CD14-positive monocyte (primary cell): ENCODE results near the gene CELF5. TPM values are rescaled to one million over a fixed set of nuclear protein-coding genes. Genes with fewer than 3 reads are reported as not detected.

ENCODE experiments used
- DNase-seq, 3 donors: peaks; one replicate each; pipeline ENCODE4 v3.0.0-alpha.2; 2011 to 2022
- H2AFZ ChIP-seq: 2 replicates; pipeline ENCODE4 v1.6.0; 2012; ENCODE audit warnings: mild to moderate bottlenecking, low read depth, low read length, inconsistent platforms; ENCODE audit not compliant: insufficient read depth, poor library complexity, severe bottlenecking
- H3K27ac ChIP-seq, 2 donors: 1 replicate in 1 of 2; 2 replicates in 1 of 2; pipeline ENCODE4 v1.5.1; 2012 to 2013; ENCODE audit warnings: low read length in 2 of 2, control low read depth in 1 of 2, inconsistent platforms in 1 of 2, low read depth in 1 of 2, mild to moderate bottlenecking in 1 of 2
- H3K27me3 ChIP-seq, 2 donors: one replicate each; pipeline versions ENCODE4 v1.6.0 to v1.6.1; 2011 to 2013; ENCODE audit warnings: low read length in 2 of 2; ENCODE audit not compliant: control insufficient read depth in 2 of 2, insufficient read depth in 2 of 2
- H3K36me3 ChIP-seq, 2 donors: replicated peaks in 1 of 2; 1 replicate in 1 of 2; 2 replicates in 1 of 2; pipeline versions ENCODE4 v1.5.1 to v1.6.1; 2012 to 2013; ENCODE audit warnings: low read length in 2 of 2, control low read depth in 1 of 2, inconsistent platforms in 1 of 2, mild to moderate bottlenecking in 1 of 2; ENCODE audit not compliant: insufficient read depth in 2 of 2, control insufficient read depth in 1 of 2
- H3K4me1 ChIP-seq, 2 donors: 1 replicate in 1 of 2; 2 replicates in 1 of 2; pipeline versions ENCODE4 v1.5.1 to v1.6.1; 2012 to 2013; ENCODE audit warnings: low read length in 2 of 2, control low read depth in 1 of 2, inconsistent platforms in 1 of 2, mild to moderate bottlenecking in 1 of 2, moderate library complexity in 1 of 2; ENCODE audit not compliant: insufficient read depth in 2 of 2, control insufficient read depth in 1 of 2
- H3K4me2 ChIP-seq: replicated peaks from 2 replicates; pipeline ENCODE3; 2012; ENCODE audit warnings: low read length, moderate library complexity, mild to moderate bottlenecking; ENCODE audit not compliant: poor library complexity, severe bottlenecking; ENCODE audit errors: extremely low read depth
- H3K4me3 ChIP-seq, 3 experiments: fragments of 200-600 bp in 1 of 3; sonication (generic) in 1 of 3; replicated peaks in 1 of 3; 1 replicate in 2 of 3; 2 replicates in 1 of 3; pipeline ENCODE4 v1.5.1; 2011 to 2013; ENCODE audit warnings: low read length in 3 of 3, mild to moderate bottlenecking in 3 of 3, control low read depth in 2 of 3, low read depth in 2 of 3, inconsistent platforms in 1 of 3, moderate library complexity in 1 of 3
- H3K79me2 ChIP-seq: 2 replicates; pipeline ENCODE4 v1.6.0; 2012; ENCODE audit warnings: mild to moderate bottlenecking, control low read depth, inconsistent platforms, low read length, moderate library complexity; ENCODE audit not compliant: insufficient read depth
- H3K9ac ChIP-seq: 2 replicates; pipeline ENCODE4 v1.6.0; 2017; ENCODE audit warnings: low read length, mild to moderate bottlenecking; ENCODE audit not compliant: insufficient read depth, poor library complexity, severe bottlenecking
- H3K9me3 ChIP-seq, 2 donors: replicated peaks in 1 of 2; 1 replicate in 1 of 2; 2 replicates in 1 of 2; pipeline versions ENCODE4 v1.5.1 to v1.6.1; 2012 to 2013; ENCODE audit warnings: low read length in 2 of 2, control low read depth in 1 of 2; ENCODE audit not compliant: control insufficient read depth in 1 of 2, insufficient read depth in 1 of 2
- H4K20me1 ChIP-seq: 2 replicates; pipeline ENCODE4 v1.6.0; 2012; ENCODE audit warnings: mild to moderate bottlenecking, low read length, control low read depth, moderate library complexity; ENCODE audit not compliant: insufficient read depth
- H3K27ac Mint-ChIP-seq, 7 donors: one replicate each; pipeline ENCODE4 v1.8.0; 2020; ENCODE audit warnings: mild to moderate bottlenecking in 7 of 7, mixed read lengths in 7 of 7, moderate library complexity in 6 of 7, inconsistent platforms in 2 of 7
- H3K27me3 Mint-ChIP-seq, 3 donors: one replicate each; pipeline ENCODE4 v1.8.0; 2021 to 2022; ENCODE audit warnings: low read depth in 3 of 3, mild to moderate bottlenecking in 3 of 3, mixed read lengths in 3 of 3, moderate library complexity in 3 of 3, inconsistent platforms in 1 of 3
- H3K36me3 Mint-ChIP-seq, 2 donors: one replicate each; pipeline ENCODE4 v1.8.0; 2020; ENCODE audit warnings: mixed read lengths in 2 of 2, inconsistent platforms in 1 of 2, mild to moderate bottlenecking in 1 of 2
- H3K4me1 Mint-ChIP-seq: one replicate; pipeline ENCODE4 v1.8.0; 2020; ENCODE audit warnings: mild to moderate bottlenecking, mixed read lengths
- H3K4me3 Mint-ChIP-seq, 2 donors: one replicate each; pipeline ENCODE4 v1.8.0; 2020; ENCODE audit warnings: mild to moderate bottlenecking in 2 of 2, mixed read lengths in 2 of 2, moderate library complexity in 1 of 2
- H3K9me3 Mint-ChIP-seq, 7 donors: one replicate each; pipeline ENCODE4 v1.8.0; 2020 to 2022; ENCODE audit warnings: mixed read lengths in 7 of 7, mild to moderate bottlenecking in 6 of 7, moderate library complexity in 6 of 7, inconsistent platforms in 2 of 7
- CTCF ChIP-seq: fragments of 200-600 bp; IDR thresholded peaks from one replicate; pipeline ENCODE4 v1.8.0; 2022; ENCODE audit warnings: antibody characterized with exemption, mild to moderate bottlenecking
- WGBS: methylation state at CpG from one replicate; pipeline ENCODE4 v1.1.5; 2013; ENCODE audit warnings: missing lambda C conversion rate; ENCODE audit not compliant: insufficient coverage; 5-methylcytosine and 5-hydroxymethylcytosine counted together
- intact Hi-C, 2 donors: fragments of 100-400 bp; cut with micrococcal nuclease; formaldehyde crosslinking; loops; one replicate each; pipeline versions ENCODE4 v1.15.0 to v1.15.1; 2023
- polyA plus RNA-seq, 3 donors: library from polyadenylated mRNA; depleted of rRNA in 1 of 3; unstranded in 2 of 3; stranded (reverse) in 1 of 3; fragments of 300-500 nt in 2 of 3; fragments of >200 nt in 1 of 3; fragmentation: Illumina TruSeq in 2 of 3; gene quantifications; 1 replicate in 2 of 3; 2 replicates in 1 of 3; pipeline ENCODE4 v1.2.3, GENCODE V29; 2012 to 2021

The CELF5 gene
- polyA plus RNA-seq, 3 donors, result not detected

- Histone ChIP-seq H3K4me3 (no peak overlapping the region), H3K4me2 (no peak overlapping the region), H4K20me1 (no peaks in the 10 kb centered on the region), H3K27me3 (no peaks in the 10 kb centered on the region), H3K79me2 (no peaks in the 10 kb centered on the region), H3K9me3 (peaks cover 15 to 22% of the 10 kb centered on the region in 2 donors), H3K4me1 (no peaks in the 10 kb centered on the region), H3K27ac (no peak overlapping the region), H3K9ac (no peak overlapping the region), H2AFZ (no peak overlapping the region), H3K36me3 (no peaks in the 10 kb centered on the region)
- no peak for DNase-seq
- peaks cover 8 to 11% (median 8%) of the 10 kb centered on the region in 3 donors for H3K27me3 Mint-ChIP-seq
- H3K9me3 Mint-ChIP-seq, result peaks cover 13 to 27% (median 19%) of the 10 kb centered on the region in 7 donors
- H3K27ac Mint-ChIP-seq, result no peak overlapping the region
- 64% methylated on average over 2 of the region's 3 CpGs for WGBS
- no peaks in the 10 kb centered on the region for H3K36me3 Mint-ChIP-seq
- intact Hi-C loops, result no loop called here
- no peak overlapping the region for H3K4me3 Mint-ChIP-seq
- no peak for TF ChIP-seq CTCF
- H3K4me1 Mint-ChIP-seq, result no peaks in the 10 kb centered on the region
These were observed 78.3 kb downstream of the CELF5 start for GRCh38 chr19:3302755-3303154.

GRCh38 chr19:3304871-3305423 lies 80.5 kb downstream of the CELF5 start:
- Mint-ChIP-seq H3K27me3 (peaks cover 9 to 22% (median 11%) of the 10 kb centered on the region in 3 donors), H3K36me3 (no peaks in the 10 kb centered on the region), H3K4me3 (no peak overlapping the region), H3K9me3 (peaks cover 6 to 17% (median 11%) of the 10 kb centered on the region in 7 donors), H3K4me1 (no peaks in the 10 kb centered on the region), H3K27ac (no peak overlapping the region)
- TF ChIP-seq CTCF, result peak; percentile 80
- H3K9me3 ChIP-seq, result peaks cover 5 to 12% of the 10 kb centered on the region in 2 donors
- intact Hi-C loops, result no loop called here
- no peaks in the 10 kb centered on the region for H3K36me3 ChIP-seq
- H2AFZ ChIP-seq, result no peak overlapping the region
- H3K27ac ChIP-seq, result no peak overlapping the region
- H3K4me1 ChIP-seq, result no peaks in the 10 kb centered on the region
- H3K9ac ChIP-seq, result no peak overlapping the region
- H3K4me2 ChIP-seq, result no peak overlapping the region
- H3K27me3 ChIP-seq, result no peaks in the 10 kb centered on the region
- DNase-seq, result peak; percentile 32 to 46 (median 39)
- H3K79me2 ChIP-seq, result no peaks in the 10 kb centered on the region
- 6% methylated on average over 19 of the region's 22 CpGs for WGBS
- no peak overlapping the region for H3K4me3 ChIP-seq
- no peaks in the 10 kb centered on the region for H4K20me1 ChIP-seq
